GM18867 (cell line): ENCODE data around the gene ATRNL1.
A peak's percentile ranks its signal among the peaks of the same experiment; 100 is the strongest.
"Not testable (repeated sequence)": the region's sequence is repeated elsewhere in the genome, so short reads cannot be mapped to it uniquely, and the experiment has no call there.

Source experiments
- ATAC-seq: cut with Tn5 transposase; IDR thresholded peaks from one replicate; pipeline ENCODE4 v1.9.1; 2021; ENCODE audit warnings: mild to moderate bottlenecking, moderate library complexity; ENCODE audit not compliant: unreplicated experiment

Gene ATRNL1

DNA sequence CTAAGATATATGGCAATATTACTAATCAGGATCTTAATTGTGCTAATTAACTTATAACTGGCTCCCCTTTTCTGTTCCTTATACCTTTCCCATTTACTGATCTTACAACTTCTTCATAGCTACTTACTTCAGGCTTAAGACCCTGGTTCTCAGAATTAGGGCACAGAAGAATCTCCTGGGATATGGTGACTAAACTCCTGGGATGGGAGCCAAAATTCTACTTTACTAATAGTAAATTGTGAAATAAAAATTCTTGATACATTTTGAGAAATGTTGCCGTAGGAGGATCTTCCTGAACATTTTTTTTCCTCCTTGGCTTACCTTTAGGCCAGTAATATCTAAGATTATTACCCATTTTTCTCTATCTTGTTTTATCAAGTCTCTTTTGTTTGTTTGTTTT is 309.5 kb downstream of the ATRNL1 start:
- ATAC-seq: no peak

DNA sequence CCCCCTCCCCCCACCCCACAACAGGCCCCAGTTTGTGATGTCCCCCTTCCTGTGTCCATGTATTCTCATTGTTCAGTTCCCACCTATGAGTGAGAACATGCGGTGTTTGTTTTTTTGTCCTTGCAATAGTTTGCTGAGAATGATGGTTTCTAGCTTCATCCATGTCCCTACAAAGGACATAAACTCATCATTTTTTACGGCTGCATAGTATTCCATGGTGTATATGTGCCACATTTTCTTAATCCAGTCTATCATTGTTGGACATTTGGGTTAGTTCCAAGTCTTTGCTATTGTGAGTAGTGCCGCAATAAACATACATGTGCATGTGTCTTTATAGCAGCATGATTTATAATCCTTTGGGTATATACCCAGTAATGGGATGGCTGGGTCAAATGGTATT is 312.7 kb downstream of the ATRNL1 start:
- not testable (repeated sequence) for ATAC-seq

DNA sequence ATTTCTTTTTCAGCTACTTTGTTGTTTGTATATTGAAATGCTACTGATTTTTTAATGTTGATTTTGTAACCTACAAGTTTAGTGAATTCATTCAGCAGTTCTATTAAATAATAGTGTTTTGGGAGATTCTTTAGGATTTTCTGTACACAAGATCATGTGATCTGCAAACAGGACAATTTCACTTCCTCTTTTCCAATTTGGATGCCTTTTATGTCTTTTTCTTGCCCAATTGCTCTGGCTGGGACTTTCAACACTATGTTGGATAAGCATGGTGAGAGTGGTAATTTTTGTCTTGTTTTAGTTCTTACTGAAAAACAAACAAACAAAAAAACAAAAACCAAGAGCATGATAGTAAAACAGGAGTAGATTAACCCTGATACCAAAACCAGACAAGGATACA is 316.2 kb downstream of the ATRNL1 start:
- no peak for ATAC-seq

DNA sequence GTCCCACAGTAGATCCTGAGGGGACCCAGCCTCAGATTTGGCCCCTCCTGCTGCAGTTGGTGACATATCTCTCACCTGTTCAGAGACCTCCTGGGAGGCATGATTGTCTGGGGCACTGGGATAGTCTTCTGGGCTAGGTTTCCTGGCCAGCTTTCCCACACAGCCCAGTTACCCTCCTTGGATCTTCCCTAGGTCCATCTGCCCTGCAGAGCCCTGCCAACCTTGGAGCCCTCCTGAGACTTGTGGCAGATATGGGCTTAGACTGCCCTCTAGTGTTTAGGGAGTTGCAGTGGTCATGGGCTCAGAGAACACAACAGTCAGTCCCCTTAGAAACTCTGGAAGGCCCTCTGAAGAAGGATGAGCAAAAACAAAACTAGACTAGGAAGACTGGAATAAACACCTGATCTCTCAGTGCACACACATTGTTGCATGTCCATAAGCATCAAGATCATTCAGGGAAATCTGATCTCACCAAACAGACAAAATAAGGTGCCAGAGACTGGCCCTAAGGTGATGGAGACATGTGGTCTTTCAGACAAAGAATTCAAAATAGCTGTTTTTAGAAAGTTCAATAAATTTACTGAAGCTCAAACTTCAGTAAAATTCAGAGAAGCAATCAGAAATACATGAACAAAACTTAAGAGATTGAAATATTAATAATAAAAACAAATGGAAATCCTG is 324.6 kb downstream of the ATRNL1 start:
- peak; percentile 96 for ATAC-seq

DNA sequence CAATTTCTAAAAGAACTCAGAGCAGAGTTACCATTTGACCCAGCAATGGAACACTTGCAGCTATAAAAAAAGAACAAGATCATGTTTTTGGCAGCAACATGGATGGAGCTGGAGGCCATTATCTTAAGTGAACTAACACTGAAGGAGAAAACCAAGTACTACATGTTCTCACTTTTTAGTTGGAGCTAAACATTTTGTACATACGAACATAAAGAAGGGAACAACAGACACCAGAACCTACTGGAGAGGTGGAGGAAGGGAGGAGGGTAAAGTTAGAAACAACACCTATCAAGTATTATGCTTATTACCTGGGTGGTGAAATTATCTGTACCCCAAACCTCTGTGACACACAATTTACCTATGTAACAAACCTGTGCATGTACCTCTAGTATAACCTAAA is 329.5 kb downstream of the ATRNL1 start:
- ATAC-seq: no peak

DNA sequence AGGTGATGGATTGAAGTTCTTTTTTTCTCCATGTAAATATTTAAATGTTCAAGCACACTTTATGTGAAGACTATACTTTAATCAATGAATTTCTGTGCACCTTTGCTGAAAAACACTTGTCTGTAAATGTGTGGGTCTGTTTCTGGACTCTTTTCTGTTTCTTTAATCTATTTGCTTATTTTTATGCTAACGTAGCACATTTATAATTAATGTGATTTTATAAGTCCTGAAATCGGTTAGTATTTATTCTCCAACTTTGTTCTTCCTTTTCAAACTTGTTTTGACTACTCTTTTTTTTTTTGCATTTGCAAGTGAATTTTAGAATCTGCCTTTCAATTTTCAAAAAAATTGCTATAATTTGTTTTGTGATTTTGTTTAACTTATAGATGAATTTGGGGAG is 334.4 kb downstream of the ATRNL1 start:
- no peak for ATAC-seq

DNA sequence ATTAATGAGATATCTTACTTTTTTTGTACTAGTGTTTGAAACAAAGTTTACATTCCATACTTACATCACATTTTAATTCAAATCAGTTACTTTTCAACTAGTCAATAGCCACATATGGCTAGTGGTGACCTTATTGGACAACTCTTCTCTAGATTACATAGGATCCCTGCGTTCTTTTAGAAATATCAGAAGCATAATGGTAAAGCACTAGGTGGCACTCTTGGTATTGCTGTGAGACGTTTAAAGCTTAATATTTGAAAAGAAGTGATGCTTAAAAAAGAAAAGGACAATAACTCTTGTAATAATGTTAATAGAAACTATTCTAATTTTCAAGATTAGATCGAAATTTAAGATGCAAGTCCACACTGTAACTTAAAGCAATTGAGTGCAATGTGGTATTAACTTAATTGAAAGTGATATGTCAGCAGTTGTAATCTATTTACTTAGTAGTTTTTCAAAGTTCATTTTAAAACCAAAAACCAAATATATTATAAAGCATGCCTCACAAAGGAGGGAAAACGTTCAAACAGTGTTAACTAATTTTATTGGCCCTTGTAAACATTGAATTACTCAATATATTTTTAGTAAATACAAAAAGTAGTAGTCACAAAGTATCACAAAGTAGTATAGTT is 339.1 kb downstream of the ATRNL1 start:
- no peak for ATAC-seq

DNA sequence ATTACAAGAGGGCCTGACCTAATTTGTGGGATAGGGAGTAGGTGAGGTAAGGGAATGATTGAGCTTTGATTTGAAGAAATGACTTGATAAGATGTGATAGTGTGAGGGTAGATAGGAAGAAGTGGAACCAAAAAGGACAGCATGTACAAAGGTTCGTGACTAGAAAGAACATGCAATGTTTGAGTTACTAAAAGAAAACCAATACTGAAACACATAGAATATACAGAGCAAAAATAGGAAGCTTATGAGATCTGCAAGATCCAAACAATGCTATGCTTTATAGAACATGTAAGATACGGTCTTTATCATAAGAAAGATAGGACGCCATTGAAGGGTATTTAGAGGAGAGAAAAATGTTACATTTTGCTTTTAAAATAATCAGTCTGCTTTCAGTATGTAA is 343.8 kb downstream of the ATRNL1 start:
- ATAC-seq: no peak

DNA sequence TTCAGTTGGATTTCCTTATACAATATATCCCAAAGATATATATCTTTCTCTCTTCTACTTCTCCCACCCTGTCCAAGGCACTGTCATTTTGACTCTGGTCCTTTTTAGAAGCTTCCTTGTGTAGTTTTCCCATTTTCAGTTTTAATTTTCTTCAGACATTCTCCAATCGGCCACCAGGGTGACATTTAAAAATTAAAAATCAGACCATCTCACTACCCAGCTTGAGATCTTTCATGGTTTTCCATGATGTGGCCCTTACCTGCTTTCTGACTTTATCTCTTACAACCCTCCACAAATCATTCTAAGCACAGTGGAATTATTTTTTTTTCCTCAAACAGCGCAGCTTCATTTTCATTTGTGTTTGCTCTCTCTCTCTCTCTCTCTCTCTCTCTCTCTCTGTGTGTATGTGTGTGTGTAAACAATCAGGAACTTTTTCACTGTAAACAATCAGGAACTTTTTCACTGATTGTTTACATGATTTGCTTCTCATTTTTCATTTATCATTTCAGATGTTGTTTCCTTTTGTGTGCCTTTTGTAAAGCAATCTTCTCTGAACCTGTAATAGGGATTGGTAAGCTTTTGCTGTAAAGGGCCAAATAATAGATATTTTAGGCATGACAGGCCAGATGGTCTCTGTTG is 348.9 kb downstream of the ATRNL1 start:
- no peak for ATAC-seq

DNA sequence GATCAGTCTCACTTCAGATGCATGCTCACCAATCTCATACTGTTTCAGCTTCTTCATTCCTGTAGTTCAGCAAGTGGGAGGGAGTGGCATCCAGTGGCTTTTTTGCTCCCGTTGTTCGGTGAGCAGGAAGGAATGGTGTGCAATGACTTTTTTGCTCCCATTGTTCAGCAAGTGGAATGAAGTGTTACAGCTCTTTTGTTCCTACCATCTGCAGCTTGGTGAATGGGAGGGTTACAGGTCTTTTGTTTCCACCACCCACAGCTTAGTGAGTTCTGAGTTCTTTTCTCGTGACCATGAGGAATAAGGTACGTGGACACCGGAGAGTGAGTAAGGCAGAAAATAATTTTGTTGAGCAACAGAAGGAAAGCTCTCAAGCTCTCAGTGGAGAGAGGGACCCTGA is 363.6 kb downstream of the ATRNL1 start:
- ATAC-seq: no peak

DNA sequence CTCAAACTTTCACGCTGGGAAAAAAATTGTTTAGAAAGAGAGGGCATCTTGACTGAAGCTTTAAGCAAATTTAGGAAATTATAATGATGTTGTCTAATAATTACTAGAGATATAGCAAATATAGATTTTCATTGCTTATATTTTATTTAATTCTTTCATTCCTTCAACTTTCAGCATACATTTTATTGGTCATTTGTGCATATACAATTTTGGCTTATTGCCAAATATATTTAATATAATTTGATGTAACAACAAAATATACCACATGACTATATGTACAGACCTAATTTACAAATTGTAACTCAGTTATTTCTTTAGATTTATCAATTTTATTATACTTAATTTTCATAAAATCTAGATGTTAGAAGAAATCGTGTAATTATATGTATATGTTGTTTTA is 390.1 kb downstream of the ATRNL1 start:
- ATAC-seq: no peak

DNA sequence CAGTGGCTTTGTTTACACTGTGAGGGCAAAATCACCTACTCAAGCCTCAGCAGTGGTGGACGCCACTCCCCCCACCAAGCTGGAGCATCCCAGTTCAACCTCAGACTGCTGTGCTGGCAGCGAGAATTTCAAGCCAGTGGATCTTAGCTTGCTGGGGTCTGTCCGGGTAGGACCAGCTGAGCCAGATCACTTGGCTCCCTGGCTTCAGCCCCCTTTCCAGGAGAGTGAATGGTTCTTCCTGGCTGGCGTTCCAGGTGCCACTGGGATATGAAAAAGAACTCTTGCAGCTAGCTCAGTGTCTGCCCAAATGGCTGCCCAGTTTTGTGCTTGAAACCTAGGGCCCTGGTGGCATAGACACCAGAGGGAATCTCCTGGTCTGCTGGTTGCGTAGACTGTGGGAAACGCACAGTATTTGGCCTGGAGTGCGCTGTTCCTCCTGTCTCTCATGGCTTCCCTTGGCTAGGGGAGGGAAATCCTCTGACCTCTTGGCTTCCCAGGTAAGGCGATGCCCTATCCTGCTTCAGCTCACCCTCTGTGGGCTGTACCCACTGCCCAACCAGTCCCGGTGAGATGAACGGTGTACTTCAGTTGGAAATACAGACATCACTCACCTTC is 398.5 kb downstream of the ATRNL1 start:
- ATAC-seq: no peak

DNA sequence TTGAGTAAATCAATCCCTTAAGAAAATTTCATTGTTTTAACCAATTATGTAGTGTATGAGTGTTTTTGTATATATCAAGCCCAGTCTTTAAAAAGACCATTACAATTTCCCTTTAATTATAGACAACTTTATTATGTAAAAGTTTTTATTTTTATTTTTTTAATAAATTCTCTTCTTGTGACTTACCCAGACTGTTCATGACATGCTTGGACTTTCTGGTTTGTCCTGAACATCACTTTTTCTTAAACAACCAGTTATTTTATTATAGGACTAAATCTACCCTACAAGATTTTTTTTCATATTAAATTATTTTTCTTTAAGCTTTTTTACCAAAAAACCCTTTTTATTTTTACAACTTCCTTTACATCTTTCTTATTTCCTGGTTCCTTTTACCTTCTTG is 410.4 kb downstream of the ATRNL1 start:
- ATAC-seq: no peak

DNA sequence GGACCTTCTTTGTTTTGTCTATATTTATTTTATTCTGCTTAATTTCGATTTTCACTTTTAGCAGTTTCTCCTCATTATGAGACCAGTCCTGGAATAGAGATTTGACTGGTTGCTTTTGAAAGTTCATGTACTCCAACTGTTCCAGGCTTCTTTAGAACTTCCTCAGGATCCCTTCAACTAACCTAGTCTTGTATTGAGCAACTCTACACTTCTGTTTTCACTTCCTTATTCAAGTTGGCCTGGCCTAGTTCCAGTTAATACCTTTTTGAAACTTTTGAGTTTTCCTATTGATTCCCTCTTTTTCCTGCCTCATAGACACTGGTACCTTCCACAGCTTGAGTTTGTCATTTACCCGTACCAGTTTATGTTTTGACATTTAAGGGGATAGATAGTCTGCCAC is 421.7 kb downstream of the ATRNL1 start:
- no peak for ATAC-seq

DNA sequence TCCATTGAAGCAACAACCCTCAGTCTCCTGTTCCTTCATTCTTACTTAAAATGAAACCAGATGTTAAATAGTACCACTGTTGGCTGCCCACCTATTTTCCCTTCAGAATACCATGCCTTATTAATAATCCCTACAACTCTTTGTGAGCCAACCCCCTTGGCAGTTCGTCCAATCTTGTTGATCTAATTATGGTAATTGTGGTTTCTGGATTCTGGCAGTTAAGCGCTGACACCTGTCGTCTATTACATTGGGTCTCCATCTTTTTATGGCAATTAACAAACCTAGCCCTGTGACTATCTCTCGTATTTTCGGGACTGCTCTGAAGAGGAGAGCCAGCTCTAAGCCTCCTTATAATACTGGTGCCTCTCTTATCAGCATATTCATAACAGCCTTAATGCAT is 432.0 kb downstream of the ATRNL1 start:
- ATAC-seq: no peak

DNA sequence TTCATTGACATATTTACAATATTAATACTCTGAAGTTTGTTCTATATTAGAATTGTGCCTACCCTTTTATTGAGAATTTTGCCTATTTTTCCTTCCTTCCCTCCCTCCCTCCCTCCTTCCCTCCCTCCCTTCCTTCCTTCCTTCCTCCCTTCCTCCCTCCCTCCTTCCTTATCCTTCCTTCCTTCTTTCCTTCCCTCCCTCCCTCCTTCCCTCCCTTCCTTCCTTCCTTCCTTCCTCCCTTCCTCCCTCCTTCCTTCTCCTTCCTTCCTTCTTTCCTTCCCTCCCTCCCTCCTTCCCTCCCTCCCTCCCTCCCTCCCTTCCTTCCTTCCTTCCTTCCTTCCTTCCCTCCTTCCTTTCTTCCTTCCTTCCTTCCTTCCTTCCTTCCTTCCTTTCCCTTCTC is 434.5 kb downstream of the ATRNL1 start:
- ATAC-seq: not testable (repeated sequence)

DNA sequence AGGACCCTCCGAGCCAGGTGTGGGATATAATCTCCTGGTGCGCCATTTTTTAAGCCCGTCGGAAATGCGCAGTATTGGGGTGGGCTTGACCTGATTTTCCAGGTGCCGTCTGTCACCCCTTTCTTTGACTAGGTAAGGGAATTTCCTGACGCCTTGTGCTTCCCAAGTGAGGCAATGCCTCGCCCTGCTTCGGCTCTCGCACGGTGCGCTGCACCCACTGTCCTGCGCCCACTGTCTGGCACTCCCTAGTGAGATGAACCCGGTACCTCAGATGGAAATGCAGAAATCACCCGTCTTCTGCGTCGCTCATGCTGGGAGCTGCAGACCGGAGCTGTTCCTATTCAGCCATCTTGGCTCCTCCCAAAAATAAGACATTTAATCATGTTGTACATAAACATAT is 443.2 kb downstream of the ATRNL1 start:
- ATAC-seq: not testable (repeated sequence)

DNA sequence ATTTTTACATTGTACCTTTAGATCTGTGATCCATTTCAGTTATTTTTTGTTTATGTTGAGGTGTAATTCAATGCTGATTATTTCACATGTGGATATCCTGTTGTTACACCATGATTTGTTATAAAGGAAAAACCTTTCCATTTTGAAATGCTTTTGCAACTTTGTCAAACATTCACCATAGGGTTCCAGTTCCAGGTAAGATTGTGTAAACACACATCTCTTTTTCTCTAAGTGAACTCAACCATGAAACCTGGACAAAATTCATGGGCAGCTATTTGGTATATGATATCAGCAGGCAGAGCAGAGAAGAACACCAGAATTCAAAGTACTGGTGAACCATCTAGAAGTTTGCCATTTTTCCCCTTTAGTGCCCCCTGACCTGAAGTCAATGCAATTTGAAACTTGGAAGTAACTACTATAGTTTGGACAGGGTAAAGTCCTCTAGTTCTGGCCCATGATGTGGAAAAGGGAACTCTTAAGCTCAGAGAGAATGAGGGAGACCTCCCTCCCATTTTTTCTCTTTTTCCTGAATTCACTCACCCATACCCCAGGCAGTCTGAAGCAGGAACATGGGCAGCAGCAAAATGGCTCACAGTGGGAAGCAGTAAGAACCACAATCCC is 446.1 kb downstream of the ATRNL1 start:
- no peak for ATAC-seq

DNA sequence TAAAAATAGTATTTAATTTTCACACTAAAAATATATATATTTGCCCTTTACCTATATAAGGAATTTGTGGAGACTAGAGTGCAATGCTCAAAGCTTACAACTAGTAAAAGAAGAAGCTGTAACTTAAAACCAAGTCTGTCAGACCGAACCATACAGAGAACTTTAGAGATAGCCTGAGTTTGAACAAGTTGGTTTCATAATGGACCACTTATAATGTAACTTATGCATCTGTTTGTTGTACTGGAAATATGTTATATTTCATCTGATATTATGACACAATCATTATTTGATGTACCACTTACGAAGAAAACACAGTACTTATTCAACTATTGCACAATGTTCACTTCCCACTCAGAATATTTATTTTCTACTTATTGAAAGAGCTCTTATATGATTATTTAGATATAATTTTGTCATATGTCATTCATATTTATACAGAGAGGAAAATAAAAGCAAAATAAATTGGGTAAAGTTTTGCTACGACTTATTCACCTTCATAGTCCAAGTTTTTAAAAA is 462.8 kb downstream of the ATRNL1 start:
- no peak for ATAC-seq

DNA sequence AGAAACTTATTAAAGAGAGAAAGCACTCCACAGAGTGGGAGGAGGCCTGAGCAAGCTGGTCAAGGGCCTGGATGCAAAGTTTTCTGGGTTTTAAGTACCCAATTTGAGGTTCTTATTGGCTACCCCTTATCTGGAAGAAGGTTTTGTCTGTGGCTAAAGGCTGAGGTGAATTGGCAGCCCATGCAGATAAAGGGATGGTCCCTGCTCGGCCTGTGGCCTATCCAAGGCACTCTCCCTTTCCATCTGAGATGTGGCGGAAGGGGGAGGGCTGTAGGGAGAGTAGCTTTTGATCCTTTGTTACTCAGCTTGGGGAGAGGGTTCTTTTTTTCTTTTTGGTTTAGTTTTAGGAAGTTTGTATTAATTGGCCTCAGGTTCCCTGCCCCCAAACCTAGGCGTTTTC is 465.1 kb downstream of the ATRNL1 start:
- ATAC-seq: no peak

DNA sequence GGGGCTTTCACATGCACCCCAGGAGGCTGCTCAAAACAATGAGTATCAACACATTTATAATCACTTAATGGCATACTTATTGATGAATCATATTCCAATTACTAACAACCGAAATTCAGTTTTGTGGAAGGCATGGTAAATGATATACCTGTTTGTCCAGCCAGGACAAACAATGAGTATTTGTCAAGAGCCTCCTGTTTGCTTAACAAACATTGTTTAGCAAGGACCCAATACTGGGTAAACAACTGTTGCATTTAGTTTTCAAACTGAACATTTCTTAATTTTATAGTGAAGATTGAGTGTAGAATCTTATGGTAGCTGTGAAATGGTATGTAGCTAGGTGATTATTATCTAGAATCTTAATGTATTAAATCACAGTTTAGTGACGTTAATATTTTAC is 473.7 kb downstream of the ATRNL1 start:
- no peak for ATAC-seq
